NCI-H524 treated with DMSO at 0.1 percent for 48 hours (cell line): ENCODE data around the gene ARHGEF18.

ENCODE experiments used
- DNase-seq: peaks from one replicate; lab custom pipeline; 2025; lab: John Stamatoyannopoulos, UW

The ARHGEF18 gene

GRCh38 chr19:7386308-7386707, 37.6 kb downstream of the ARHGEF18 start:
- no peak for DNase-seq

GRCh38 chr19:7386769-7387168, 38.0 kb downstream of the ARHGEF18 start:
- DNase-seq = no peak

- DNase-seq = no peak
Measured at GRCh38 chr19:7391218-7391670, 42.5 kb downstream of the ARHGEF18 start.

- no peak for DNase-seq
Measured at GRCh38 chr19:7393459-7393858, 44.7 kb downstream of the ARHGEF18 start.

GRCh38 chr19:7393939-7394730, 45.4 kb downstream of the ARHGEF18 start:
- DNase-seq = no peak

GRCh38 chr19:7394731-7395359, 46.1 kb downstream of the ARHGEF18 start:
- peak; percentile 51 for DNase-seq

GRCh38 chr19:7395360-7396066, 46.8 kb downstream of the ARHGEF18 start:
- DNase-seq = no peak

GRCh38 chr19:7397687-7398086, 49.0 kb downstream of the ARHGEF18 start:
- DNase-seq = no peak
